Dermis microvascular lymphatic vessel endothelial cell (primary cell): ENCODE measurements around the gene MVP. TPM values are rescaled to one million over a fixed set of nuclear protein-coding genes. Genes with fewer than 3 reads are reported as not detected.
"Not testable (repeated sequence)": the region's sequence is repeated elsewhere in the genome, so short reads cannot be mapped to it uniquely, and the experiment has no call there.

Source experiments
- DNase-seq, 2 donors: peaks; one replicate each; pipeline versions ENCODE4 v3.0.0 to v3.0.0-alpha.2; 2010; ENCODE audit warnings: low read depth in 2 of 2
- total RNA-seq: library from RNA; depleted of rRNA; stranded (reverse); fragments of >200 nt; gene quantifications from 2 replicates; pipeline ENCODE4 v1.2.1, GENCODE V29; 2014

The MVP gene
- 141 and 161 TPM in 2 replicates for total RNA-seq

GRCh38 chr16:29820271-29820701, at the start of gene MVP:
TSS of gene MVP (plus strand) at chr16:29820462. CDS start at chr16:29830550, 10,088 bp downstream.
- peak in 1 of 2 donors; percentile 51 for DNase-seq

GRCh38 chr16:29772330-29772729, 47.9 kb upstream of the MVP start:
- DNase-seq: not testable (repeated sequence)

- no peak for DNase-seq
These were observed 45.5 kb upstream of the MVP start for GRCh38 chr16:29774730-29775129.

GRCh38 chr16:29775742-29776408, 44.4 kb upstream of the MVP start:
- no peak for DNase-seq

GRCh38 chr16:29777576-29778350, 42.5 kb upstream of the MVP start, which contains the start of gene ZG16:
TSS of gene ZG16 (plus strand) at chr16:29778256. CDS start at chr16:29779267, 1,011 bp downstream.
- no peak for DNase-seq

- no peak for DNase-seq
These were observed 40.8 kb upstream of the MVP start for GRCh38 chr16:29779474-29779873.

GRCh38 chr16:29783094-29783953, 36.9 kb upstream of the MVP start:
- not testable (repeated sequence) for DNase-seq

- no peak for DNase-seq
These were observed 36.1 kb upstream of the MVP start for GRCh38 chr16:29784157-29784556.

GRCh38 chr16:29784901-29785500, 35.3 kb upstream of the MVP start:
- DNase-seq: peak; percentile 21 to 70

GRCh38 chr16:29787155-29787554, 33.1 kb upstream of the MVP start:
- not testable (repeated sequence) for DNase-seq

- DNase-seq: no peak
These were observed 30.5 kb upstream of the MVP start for GRCh38 chr16:29789775-29790182.

GRCh38 chr16:29790183-29790948, 29.9 kb upstream of the MVP start, which contains the start of gene KIF22:
TSS of gene KIF22 (plus strand) at chr16:29790751. CDS start at chr16:29790760, 9 bp downstream.
- peak; percentile 96 to 99 for DNase-seq

- DNase-seq: no peak
These were observed 29.1 kb upstream of the MVP start for GRCh38 chr16:29790949-29791844.

- no peak for DNase-seq
These were observed 28.1 kb upstream of the MVP start for GRCh38 chr16:29791845-29792807.

- DNase-seq: not testable (repeated sequence)
These were observed 27.1 kb upstream of the MVP start for GRCh38 chr16:29793153-29793552.

GRCh38 chr16:29794231-29794710, 26.0 kb upstream of the MVP start:
- DNase-seq: no peak

- DNase-seq: no peak
These were observed 17.8 kb upstream of the MVP start for GRCh38 chr16:29802416-29802935.

- no peak for DNase-seq
These were observed 16.2 kb upstream of the MVP start for GRCh38 chr16:29804020-29804419.
